Activated CD8-positive, alpha-beta memory T cell treated with anti-CD3 and anti-CD28 coated beads for 4 hours (primary cell): ENCODE results near the gene NCOA7.
"Not testable (repeated sequence)": the region's sequence is repeated elsewhere in the genome, so short reads cannot be mapped to it uniquely, and the experiment has no call there.

ENCODE experiments used
- DNase-seq, 2 donors: peaks; one replicate each; pipeline ENCODE4 v3.0.0-alpha.2; 2020; ENCODE audit warnings: low read depth in 2 of 2

The NCOA7 gene

DNA sequence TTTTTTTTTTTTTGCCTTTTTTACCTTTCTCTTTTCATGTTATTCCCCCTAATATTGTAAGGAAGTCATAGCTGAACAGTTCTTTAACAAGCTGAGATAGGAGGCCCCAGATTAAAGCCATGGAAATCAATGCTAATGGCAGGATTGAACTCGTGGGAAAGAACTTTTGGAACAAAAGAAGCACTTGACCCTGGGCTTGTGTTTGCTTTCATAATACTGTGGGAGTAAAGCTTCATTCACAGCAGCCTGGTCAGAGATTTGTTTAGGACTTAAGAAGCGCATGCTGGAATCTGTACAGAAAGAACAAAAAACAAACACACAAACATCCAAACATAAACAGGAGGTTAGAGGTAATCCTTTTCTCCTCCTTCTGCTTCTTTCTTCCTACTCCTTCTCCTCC lies 36.2 kb upstream of the NCOA7 start:
- no peak for DNase-seq

DNA sequence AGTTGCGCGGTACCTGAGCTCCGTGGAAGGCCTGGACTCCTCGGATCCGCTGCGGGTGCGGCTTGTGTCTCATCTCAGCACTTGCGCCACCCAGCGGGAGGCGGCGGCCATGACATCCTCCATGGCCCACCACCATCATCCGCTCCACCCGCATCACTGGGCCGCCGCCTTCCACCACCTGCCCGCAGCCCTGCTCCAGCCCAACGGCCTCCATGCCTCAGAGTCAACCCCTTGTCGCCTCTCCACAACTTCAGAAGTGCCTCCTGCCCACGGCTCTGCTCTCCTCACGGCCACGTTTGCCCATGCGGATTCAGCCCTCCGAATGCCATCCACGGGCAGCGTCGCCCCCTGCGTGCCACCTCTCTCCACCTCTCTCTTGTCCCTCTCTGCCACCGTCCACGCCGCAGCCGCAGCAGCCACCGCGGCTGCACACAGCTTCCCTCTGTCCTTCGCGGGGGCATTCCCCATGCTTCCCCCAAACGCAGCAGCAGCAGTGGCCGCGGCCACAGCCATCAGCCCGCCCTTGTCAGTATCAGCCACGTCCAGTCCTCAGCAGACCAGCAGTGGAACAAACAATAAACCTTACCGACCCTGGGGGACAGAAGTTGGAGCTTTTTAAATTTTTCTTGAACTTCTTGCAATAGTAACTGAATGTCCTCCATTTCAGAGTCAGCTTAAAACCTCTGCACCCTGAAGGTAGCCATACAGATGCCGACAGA lies 31.4 kb upstream of the NCOA7 start:
- DNase-seq, result no peak

DNA sequence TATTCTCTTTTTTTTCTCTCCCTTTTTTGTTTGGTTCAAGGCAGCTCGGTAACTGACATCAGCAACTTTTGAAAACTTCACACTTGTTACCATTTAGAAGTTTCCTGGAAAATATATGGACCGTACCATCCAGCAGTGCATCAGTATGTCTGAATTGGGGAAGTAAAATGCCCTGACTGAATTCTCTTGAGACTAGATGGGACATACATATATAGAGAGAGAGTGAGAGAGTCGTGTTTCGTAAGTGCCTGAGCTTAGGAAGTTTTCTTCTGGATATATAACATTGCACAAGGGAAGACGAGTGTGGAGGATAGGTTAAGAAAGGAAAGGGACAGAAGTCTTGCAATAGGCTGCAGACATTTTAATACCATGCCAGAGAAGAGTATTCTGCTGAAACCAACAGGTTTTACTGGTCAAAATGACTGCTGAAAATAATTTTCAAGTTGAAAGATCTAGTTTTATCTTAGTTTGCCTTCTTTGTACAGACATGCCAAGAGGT lies 30.8 kb upstream of the NCOA7 start:
- no peak for DNase-seq

DNA sequence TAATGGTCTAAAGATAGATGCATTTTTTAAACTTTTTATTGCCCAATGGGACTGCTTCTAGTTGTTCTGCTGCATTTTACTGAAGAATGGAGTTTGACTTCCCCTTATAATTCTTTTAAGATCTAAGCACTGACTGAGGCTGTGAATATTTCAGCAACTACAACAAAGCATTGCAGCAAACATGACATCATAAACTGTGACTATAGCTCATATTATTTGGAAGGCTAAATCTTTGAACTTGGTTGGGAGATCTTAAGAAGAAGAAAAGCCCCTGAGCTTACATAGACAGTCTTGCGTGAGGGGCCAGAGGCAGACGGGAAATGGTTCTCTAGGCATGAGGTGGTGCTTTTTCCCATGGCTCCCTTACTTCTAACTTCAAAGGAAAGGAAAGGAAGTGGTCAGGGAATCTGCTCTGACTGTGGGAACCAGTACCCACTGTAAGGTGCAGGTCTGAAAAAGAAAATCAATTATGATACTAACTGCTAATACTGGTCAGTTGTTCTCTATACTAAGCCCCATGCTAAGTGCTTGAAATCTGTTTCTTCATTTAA lies 26.6 kb upstream of the NCOA7 start:
- no peak for DNase-seq

DNA sequence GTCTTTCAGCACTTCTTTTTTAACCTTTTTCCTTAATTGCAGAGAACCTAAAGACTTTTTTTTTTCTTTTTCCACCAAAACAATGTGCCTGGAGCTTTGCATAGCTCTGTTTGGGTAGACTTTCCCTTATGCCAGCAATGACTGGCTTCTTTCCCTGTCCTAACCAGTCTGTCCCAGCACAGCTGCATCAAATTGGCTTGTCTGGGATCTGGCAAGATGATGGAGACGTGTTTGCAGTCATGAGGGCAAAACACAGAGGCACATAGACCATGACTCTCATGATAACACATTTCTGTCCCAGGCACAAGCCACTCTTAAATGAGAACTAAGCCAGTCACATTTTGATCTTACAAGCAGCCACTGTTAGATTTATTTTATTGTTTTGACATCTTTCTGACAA lies 24.8 kb upstream of the NCOA7 start:
- DNase-seq, result no peak

DNA sequence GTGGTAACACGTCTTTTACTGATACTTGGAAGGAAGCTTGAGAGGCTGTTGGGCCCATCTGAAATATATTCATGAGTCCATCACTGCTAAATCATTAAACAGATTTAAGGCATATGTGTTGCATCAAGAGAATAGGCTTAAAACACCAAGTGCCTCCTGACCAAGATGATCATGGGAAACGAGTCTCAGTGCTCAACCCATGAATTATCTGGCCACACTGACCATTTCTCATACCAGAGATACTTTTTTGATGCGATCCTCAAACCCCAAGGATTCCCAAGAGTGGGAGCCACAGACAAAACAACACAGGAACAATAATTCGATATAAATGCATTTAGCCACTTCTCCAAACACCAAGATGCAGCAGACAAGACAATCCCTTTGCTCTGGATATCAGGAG lies 24.1 kb upstream of the NCOA7 start:
- DNase-seq, result no peak

DNA sequence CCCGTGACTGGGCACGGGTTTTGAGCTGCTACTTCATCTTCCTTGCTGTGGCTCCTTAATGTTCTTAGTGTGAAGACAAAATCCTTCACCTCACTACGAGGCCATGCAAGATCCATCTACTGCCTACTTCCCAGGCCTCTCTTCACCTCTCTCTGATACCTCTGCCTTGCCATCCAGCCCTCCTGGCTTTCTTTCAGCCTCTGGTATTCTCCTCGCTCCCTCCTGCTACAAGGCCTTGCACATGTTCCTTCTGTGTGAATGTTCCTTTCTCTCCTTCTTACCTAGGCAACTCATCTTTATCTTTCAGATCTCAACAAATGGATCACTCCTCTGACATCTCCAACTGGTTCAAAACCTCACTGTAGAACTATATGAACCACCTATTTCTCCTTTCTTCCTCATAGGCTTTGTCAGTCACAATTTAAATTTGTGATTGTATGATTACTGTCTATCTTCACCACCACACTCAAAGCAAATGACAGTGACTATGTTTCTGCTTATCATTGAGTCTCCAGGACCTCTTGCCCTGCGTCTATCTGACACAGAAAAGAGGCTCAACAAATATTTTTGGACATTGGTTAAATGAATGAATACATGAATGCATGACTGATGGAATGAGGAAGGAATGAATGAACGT lies 21.5 kb upstream of the NCOA7 start:
- no peak for DNase-seq

DNA sequence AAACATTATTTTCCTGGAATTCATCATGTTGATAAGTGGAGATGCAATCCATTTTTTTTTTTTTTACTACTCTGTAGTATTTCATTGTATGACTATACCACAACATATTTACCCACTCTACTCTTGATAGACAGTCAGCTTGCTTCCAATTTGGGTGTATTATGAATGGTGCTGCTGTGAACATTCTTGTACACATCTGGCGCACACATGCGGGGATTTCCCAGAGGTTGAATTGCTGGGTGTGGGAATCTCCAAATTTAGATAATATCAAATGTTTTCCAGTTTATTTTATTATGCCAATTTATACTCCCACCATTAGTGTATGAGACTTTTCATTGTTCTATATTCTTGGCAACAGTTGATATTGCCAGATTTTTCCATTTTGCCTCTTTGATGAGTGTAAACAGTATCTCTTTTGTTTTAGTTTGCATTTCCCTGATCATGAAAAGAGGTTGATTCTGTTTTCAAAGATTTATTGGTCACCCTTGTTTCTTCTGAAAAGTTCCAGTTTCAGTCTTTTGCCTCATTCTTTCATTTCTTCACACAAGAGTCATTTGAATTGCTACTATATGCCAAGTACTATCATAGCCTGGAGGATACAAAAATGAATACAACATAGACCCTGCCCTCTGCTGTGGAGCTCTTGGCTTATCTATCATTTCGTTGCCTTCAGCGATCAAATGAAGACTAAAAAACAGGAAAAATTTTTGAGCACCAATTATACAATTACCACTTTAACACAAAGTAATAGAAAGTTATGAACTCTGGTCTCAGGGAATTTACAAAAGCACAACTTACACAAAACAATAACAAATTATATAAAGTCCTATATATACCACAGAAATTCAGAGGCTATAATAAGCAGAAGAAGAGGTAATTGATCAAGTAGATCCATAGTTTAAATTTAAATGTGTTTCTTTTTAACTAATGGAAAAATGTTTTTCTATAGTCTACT lies 17.1 kb upstream of the NCOA7 start:
- DNase-seq, result no peak

DNA sequence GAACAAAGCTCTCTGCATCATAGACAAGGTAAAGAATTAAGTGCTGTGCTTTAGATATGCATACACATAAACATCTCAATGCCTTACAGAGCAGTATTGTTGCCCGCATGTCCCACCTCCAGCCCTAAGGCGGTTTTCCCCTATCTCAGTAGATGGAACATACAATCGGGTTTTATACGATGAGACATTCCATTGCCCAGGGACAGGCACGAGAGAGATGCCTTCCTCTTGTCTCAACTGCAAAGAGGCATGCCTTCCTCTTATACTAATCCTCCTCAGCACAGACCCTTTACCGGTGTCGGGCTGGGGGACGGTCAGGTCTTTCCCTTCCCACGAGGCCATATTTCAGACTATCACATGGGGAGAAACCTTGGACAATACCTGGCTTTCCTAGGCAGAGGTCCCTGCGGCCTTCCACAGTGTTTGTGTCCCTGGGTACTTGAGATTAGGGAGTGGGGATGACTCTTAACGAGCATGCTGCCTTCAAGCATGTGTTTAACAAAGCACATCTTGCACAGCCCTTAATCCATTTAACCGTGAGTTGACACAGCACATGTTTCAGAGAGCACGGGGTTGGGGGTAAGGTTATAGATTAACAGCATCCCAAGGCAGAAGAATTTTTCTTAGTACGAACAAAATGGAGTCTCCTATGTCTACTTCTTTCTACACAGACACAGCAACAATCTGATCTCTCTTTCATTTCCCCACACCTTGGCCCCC lies 14.5 kb upstream of the NCOA7 start:
- DNase-seq, result not testable (repeated sequence)

DNA sequence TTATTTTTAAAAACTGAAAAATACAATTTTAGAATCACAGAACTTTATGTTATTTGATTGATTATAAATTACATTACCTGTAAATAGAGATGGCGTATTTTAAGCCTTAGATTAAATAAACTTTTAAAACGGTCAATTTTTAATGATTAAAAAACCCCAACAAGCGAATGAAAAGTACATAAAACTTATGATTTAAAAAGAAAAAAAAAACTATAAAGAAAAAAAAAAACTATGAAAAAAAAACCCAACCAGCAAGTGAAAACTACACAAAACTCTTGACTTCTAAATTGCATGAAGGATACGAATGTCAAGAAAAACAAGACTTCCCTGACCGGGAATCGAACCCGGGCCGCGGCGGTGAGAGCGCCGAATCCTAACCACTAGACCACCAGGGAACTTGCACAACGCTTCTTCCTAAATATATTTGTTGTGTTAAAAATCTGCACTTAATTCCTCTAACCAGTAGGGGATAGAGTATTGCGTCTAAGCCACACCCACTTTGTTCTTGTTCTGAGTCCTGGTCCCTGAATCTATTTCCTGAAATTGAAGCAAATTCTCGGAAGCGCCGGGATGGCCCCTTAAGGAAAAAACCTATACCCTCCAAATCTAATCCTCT lies 10.7 kb upstream of the NCOA7 start:
- peak; percentile 71 to 74 for DNase-seq

DNA sequence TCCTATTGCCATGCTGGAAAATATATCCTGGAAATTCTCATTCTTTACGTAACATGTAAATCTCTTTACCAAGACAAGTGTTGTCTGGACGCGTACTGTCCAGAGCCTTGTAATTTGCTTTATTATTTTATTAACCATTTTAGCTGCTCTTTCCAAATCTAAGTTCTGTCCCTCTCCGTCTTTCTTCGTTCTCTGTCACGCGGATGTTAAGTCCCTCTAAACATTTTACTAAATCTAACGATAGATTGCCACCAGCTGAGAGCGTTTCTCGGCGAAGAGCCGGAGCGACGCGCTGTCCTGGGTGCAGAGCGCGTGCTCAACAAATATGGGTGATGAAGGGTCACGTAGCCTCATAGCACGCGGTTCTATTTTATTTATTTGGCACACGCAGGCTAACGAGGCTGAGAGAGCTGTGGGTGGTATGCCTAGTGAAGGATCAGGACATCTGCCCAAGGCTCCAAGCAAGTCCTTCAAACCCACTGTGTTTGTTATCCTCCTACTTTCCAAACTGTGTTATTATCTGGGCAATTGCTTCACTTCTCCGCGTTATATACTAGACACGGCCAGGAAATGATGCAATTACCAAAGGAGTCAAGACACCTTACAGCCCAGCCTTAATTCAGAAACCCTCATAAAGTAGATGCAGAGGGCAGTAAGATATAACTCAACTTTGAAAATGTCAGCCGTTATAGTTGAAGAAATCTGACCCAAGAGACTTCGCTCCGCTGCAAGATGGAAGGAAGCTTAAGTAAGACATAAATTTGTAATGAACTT lies 10.0 kb upstream of the NCOA7 start:
- peak; percentile 35 to 47 for DNase-seq

DNA sequence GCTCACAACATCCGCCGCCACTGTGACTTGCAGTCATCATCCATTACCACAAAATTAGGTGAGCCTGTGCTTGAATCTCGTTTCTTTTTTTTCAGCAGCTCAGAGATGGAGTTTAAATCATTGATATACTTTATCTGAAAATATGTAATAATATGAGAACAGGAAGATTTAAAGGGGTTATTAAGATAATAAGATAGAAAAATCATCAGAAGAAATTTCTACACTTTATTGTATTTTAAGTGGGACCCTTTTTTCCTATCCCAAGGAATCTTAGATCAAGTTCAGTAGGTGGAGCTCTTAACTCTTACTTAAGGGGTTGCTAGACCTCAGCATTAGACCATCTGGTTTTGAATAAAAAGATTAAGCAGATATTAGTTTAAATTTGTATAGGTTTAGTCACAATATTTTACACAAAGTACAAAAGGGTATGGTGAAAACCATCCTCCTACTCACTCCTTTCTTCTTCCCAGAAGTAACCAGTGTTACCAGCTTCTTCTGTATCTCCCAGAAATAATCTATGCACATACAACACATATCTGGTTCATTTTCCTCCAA lies 9.4 kb upstream of the NCOA7 start:
- DNase-seq, result no peak

DNA sequence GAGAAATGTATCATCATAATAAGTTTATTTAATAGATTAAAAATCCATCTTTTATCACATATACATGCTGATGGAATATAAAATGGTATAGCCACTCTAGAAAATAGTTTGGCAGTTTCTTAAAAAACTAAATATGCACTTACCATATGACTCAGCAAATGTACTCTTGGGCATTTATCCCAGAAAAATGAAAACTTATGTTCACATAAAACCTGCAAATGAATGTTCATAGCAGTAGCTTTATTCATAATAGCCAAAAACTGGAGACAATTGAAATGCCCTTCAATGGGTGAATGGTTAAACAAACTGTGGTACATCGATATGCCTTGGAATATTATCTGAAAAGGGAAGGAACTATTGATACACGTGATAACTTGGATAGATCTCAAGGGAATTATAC lies 6.4 kb upstream of the NCOA7 start:
- DNase-seq, result no peak

DNA sequence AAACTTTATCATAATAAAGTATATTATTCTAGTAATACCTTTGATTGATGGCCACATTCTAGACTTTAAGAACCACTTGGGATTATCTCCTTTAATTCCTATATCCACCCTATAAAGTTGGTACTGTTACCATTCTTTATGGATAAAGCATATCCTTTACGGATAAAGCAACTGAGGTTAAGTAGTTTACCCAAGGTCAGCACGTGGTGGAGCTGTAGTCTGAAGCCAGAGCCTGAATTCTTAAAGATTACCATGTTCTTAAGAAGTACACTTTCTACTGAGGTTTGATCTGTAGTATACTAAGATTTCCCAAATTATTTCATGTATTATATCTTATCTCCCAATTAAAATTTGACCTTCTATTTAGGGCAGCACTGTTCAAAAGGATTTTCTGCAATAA lies 3.0 kb upstream of the NCOA7 start:
- no peak for DNase-seq

DNA sequence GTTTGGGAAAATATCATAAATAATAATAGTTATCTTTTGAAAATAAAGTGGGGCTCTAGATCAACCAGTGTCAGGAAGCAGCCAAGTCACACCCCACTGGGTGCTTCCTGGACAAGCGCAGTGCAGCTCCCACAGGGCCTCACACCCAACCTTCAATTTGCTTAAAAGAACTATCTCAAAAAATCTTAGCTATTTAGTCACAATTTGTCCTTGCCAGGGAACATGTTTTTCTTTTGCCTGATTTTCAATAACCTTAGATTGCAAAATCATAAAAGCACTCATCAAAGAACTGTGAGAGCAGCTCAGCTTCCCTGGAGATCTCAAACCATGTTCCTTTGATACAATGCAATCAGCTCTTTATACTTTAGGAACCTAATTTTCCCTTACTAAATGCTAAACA lies 1.6 kb upstream of the NCOA7 start:
- DNase-seq, result no peak

DNA sequence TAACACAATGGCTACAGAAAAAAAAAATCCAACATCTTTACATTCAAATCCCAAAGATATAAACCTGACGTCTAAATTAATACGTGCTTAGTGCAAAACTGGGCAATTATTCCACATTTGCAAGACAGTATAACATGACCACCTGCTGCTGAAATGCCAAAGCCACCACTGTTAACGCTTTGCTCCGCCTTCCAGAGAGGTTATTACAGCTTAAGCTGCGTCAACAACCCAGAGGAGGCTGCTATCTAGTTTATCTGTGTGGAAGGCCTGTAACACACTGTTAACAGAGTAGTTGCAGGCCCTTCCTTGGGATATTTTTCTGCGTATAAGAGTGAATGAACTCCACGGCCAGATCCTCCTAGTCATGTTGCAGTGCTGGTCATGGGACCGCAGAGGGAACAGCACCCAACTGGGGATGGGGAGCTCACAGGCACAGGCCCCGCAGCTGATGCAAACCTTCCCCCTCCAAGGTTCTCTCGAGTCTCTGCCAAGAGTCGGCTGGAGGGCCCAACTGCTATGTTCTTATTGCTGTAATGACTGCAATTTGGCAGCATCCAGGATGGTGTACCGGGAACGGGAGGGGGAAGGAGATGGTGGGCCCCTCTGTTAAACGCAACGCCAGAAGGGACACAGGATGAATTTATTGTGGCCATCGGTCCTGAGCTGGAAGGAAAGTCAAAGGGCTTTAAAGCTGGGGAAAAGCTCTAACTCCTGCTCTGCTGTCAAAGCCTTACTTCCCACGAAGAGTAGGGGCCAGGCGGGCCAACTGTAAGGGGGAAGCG lies 993 bp upstream of the NCOA7 start:
- no peak for DNase-seq

DNA sequence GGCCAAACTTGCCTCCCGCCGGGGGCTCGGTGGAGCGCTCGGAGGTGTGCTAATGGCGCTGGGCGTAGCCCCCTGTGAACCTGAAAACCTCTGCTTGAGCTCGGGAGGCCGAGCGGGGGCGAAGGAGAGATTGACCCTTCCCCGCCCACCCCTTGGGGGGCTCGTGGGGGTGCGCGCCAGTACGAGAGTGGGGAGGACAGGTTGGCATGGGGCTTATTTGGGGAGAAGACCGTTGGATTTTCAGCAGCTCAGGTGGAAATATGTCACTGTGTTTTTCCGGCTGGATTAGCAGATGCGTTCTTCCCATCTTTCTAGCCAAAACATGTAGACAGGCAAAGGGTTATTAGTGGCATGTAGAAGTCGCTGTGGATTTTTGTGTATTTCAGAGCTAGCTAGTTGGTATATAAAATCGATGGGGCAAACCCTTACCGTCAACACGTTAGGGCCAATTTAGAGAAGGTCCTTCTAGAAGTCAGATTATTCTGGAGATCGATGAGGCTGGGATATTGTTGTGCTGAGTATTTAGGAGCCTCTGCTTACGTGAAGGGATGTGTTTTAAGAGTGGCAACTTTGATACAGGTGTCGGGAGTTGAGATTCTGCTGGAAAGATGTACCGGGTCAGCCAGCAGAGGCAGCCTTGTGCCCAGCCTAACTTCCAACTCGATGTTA lies 525 bp downstream of the NCOA7 start:
- DNase-seq, result no peak

DNA sequence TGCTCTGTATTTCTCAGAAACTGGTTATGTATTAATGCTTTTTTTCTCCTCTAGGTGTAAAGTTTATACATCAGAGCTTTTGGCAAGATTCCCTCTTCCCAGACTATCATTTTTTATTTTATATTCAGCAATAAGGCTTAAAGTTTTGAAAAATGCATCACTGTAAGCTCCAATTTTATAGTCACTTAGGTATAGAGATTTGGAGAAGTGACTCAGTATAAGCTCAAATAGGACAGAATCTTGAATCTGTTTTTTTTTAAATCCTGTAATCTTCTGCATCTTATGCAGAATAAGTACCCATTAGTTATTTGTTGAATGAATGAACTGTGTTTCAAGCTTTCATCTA lies 1.0 kb downstream of the NCOA7 start:
- DNase-seq, result no peak

DNA sequence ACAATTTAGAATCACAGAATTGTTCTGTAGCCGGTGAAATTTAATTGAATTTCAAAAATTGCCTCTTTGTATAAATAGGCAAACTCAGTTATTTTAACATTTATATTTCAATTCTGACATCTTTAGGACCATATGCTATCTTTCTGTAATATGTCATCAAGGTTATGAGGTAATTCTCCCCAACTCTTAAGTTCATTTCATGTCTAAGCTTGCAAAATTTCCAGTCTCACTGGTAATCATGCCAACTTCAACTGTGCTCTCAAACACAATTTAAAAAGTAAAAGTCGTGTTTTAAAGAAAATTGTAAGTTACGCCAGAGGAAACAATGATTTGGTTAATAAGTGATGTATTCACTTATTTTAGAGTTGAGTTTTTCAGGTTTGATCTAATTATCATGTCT lies 1.4 kb downstream of the NCOA7 start:
- DNase-seq, result no peak
